Activated gamma-delta T cell (primary cell): ENCODE results near the gene NFKBIE.
A peak's percentile ranks its signal among the peaks of the same experiment; 100 is the strongest.
"Not testable (repeated sequence)": the region's sequence is repeated elsewhere in the genome, so short reads cannot be mapped to it uniquely, and the experiment has no call there.

Experiments
- DNase-seq: peaks from one replicate; lab custom pipeline; 2025; lab: John Stamatoyannopoulos, UW

The NFKBIE gene

DNA sequence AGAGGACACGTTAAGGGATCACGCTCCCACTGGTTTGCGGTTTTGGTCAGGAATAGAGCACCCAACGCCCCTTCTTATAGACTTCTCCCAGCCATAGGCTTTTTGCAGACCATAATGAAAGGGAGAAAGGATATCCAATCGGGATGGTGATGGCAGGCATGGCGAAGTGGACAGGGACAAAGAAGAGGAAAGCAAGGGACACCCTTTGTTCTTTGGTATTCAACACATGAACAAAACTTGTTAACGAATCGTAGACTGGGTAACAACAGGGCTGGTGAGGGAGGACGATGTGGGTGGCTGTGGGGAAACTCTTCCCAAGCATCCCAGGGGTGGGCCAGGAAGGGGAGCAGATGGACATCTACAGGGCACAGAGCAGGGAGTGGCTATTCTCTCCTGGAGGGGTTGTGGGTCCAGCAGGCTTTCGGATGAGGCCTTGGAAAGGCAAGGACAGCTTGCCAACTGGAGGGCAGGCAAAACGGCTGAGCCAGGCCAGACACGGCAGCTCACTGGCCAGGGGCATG is 19.9 kb downstream of the NFKBIE start:
- DNase-seq: no peak

DNA sequence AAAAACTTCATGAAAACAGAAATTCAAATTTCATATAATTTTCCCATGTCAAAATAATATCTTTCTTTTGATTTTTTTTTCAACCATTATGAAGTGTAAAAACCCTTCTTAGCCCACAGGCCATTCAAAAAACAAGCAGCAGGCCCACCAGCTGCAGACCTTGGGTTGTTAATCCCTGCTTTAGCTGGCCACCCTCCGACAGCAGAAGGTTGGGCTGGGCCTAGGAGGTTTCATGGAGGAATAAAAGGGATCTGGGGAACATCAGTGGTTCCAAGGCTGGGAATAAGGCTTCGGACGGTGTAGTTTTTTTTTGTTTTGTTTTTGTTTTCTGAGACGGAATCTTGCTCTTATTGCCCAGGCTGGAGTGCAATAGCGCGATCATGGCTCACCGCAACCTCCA is 22.0 kb downstream of the NFKBIE start:
- no peak for DNase-seq

DNA sequence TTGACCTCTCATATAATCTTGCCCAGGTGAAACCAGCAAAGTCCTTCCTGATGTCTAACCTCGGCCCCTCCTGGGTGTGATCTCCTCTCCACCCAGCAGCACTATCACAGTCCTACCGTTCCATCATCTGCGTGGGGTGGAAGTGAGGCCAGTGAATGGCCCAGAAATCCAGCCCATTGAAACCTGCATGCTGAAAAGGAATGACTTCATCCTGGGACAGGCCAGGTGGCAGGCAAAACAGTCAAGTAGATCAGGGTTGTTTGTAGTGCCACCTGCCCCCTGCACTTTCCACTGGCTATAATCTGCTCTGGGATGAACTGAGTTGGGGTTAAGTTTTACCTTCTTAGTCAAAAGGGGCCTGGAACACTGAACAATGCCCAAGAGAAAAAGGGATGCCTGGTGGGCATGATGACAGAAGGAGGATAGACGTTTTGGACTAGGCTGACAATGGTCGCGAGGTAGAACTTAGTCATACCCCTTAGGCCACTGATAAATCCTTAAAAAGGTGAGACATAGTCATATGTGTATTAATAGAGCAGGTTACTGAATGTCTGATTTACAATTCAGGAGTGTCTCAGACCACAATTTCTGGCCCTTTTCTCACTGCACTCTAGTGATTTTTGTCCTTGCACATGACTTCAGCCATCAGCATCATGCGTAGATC is 26.5 kb downstream of the NFKBIE start:
- DNase-seq: no peak

DNA sequence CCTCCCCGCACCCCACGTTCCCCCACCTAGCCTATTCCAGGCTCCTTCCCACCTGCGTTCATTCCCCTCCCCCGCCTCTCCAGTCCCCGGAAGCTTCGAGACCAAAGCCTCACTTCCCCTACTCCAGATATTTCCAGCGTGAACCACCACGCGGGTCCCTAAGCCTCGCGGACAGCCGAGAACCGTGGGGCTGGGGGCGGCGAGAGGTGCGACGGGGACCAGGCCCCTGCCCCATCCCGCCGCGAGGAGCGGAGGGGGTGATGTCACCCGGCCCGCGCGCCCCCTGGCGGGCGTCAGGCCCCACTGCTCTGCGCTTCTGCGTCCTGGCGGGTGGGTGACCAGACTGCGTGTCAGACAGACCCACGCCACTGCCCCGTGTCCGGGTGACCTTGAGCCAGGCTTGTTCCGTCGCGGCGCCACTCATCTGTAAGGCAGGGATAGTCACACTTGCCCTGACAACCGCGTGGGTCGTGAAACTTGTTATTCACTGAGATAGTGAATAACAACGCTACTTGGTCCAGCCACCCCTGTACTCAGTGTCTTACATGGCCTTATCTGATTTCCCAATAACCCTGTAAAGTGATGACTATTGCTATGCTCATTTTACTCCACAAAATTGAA is 27.4 kb downstream of the NFKBIE start:
- DNase-seq: peak; percentile 57

DNA sequence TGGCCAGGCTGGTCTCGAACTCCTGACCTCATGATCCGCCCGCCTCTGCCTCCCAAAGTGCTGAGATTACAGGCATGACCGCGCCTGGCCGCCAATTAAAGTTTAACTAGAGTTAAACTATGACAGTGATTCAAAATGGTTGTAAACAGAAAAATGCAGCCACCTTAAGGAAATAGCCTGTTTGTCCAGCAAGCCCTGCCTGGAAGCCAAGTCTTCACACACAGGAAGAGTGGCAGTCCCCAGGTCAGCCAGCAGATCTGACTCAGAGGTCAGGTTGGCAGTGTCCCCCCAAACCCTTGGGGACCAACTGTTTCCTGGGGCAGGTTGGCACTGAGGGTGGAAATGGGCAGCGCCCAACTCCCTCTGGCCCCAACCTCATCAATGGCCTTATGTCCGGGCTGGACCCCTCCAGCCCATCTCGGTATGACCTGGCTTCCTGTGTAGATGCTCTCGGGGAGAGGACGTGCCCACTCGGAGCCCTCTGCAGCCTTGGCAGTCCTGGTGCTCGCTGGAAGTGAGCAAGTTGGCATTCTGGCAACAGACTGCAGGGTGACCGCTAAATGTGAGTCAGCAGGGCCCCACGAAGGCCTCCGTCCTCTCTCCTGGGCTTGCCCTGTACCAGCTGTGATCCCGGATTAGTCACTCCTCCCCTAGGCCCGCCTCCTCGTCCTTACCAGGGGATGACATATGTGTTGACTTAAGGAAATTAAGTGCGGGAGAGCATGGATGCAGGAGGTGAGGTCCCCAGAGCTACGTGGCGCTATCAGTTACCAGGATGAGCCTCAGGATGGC is 28.1 kb downstream of the NFKBIE start:
- no peak for DNase-seq

DNA sequence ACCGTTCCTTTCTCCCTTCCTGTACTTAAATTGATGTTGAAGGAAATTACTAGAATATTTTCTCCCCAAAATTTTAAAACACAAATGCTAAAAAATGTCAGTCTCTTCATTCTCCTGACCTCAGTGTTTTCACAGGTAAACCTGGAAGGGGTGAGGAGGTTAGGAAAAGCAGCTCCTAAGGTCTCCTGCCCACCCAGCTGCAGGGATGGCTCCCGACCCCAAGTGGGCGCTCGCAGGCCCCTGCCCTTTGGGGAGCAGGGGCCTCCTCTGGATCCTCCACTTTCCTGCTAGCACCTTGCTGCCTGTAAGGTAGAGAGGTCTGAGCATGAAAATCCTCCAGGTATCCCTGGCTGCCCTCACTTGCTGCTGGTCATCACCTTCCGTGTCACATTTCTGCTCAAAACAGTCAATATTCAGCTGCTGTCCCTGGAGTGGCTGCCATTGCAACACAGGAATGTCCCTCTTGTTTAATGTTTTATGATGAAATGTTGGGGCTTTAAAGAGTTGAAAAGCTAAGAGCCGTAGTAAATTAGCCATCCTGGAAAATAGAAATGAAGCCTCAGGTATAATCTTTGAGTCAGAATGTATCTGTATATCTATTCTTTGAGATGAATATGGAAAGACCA is 29.3 kb downstream of the NFKBIE start:
- DNase-seq: no peak

DNA sequence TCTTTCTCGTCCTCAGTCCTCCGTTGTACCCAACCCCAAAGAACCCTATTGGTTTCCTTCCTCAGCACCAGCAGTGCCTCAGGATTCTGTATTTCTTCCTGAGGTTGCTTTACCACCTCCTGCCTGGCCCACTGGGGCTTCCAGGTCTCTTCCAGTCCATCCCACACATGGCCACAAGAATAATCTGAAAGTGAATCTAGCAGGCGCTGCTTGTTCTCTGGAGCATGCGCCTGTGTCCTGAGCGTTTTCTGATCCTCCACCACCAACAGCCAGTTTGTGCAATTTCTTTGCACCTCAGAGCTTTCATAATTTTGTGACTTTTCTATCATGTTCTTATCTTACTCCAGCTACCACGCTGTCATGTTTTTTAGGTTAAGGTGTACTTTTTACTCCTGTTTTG is 30.1 kb downstream of the NFKBIE start:
- DNase-seq: no peak

DNA sequence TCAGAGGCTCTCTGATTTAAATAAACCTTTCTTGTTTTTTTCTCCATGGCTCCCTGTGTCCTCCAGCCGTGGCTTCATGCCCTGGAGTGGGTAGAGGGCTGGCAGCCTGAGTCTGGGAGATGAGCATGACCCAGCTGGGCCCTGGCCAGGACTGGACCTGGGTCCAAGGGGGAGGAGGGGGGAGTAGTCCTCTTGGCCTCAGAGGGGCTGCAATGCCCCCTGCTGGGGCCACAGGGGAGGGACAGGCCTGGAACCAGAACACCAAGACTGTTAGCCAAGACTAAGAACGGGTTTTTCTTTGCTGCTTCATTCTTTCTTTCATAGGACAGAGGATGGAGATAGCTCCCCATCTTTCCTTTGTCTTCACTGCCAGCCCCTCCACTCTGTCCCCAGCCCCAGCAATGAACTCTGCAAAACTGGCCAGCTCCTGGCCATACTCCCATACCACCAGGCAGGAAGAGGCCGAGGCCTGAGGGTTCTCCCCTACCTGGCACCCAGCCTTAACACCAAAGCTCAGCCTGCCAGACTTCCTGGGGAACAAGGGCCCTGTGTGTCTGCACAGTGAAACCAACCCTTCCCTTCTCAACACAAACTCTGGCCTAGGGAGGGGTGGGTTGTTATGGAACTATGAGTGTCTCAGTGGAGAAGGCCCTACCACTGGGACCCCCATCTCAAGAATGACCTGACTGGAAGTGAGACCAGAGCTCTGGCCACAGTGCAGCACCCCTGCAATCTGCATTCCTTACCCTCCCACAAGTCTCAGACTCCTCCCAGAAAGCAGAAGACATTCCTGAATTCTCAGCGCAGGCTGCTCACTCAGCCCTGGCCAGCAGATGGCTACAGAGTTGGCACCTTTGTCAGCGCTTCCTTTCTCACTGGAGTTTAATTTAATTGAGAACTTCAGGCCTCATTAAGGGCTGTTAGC is 31.0 kb downstream of the NFKBIE start:
- no peak for DNase-seq

DNA sequence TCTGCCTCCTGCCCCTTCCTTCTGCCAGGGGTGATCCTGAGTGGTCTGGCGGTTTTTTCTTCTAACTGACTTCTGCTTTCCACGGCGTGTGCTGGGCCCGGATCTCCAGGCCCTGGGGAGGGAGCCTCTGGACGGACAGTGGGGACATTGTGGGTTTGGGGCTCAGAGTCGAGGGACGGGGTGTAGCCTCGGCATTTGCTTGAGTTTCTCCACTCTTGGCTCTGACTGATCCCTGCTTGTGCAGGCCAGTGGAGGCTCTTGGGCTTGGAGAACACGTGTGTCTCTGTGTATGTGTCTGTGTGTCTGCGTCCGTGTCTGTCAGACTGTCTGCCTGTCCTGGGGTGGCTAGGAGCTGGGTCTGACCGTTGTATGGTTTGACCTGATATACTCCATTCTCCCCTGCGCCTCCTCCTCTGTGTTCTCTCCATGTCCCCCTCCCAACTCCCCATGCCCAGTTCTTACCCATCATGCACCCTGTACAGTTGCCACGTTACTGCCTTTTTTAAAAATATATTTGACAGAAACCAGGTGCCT is 31.7 kb downstream of the NFKBIE start:
- no peak for DNase-seq

DNA sequence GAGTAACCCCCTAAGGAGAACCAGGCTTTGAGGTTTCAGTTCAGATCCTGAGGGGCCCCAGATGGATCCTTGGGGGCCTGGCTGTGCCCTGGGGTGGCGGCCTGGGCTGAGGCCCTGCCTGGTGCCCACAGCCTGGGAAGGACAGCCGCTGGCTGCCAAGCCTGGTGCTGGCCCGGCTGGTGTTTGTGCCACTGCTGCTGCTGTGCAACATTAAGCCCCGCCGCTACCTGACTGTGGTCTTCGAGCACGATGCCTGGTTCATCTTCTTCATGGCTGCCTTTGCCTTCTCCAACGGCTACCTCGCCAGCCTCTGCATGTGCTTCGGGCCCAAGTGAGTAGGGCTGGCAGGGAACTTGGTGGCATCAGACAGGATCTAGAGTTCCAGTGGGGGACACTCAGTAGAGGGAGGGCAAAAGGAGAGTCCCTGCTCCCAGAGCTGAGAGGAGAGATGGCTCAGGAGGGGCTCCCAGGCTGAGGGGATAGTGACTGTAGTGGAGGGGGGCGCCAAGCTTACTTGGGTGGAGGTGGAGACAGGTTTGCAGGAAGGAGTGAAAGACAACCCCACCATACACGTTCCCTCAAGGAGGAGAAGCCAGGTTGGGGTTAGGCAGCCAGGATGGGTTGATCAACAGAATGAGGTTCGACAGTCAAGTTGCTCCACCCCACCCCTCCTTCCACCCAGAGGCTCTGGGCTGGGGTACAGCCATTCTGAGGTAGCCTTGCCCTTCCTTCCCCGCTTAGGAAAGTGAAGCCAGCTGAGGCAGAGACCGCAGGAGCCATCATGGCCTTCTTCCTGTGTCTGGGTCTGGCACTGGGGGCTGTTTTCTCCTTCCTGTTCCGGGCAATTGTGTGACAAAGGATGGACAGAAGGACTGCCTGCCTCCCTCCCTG is 32.4 kb downstream of the NFKBIE start:
- DNase-seq: no peak

DNA sequence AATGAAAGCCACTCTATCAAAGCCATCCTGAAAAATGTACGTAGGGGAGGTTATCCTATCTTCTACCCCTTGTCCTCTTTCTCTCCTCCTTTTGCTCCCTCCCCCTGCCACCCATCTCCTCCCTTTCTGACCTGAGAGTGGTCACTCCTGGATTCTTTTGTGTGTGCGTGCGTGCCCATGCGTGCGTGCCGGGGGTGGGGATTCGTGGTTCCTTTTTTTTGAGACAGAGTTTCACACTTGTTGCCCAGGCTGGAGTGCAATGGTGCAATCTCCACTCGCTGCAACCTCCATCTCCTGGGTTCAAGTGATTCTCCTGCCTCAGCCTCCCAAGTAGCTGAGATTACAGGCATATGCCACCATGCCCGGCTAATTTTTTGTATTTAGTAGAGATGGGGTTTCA is 33.9 kb downstream of the NFKBIE start:
- not testable (repeated sequence) for DNase-seq

DNA sequence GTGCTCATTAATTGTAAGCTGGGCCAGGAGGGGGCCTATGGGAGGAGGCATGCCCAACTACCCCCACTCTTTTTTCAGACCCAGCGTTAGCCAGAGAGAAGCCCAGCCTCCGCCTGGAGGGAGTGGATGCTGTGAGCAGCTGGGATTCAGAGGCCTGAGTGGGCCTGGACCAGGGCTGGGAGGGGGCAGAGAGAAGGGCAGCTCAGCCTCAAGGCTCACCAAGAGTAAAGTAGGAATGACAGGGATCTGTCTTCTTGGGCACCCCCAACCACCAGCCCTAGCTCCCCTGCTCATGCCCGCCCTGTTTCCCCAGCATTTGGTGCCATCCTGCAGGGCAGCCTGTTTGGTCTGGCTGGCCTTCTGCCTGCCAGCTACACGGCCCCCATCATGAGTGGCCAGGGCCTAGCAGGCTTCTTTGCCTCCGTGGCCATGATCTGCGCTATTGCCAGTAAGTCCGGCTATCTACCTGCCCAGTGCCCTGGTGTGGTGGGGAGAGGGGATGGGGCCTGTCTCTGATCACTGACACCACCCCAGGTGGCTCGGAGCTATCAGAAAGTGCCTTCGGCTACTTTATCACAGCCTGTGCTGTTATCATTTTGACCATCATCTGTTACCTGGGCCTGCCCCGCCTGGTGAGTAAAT is 35.2 kb downstream of the NFKBIE start:
- no peak for DNase-seq

DNA sequence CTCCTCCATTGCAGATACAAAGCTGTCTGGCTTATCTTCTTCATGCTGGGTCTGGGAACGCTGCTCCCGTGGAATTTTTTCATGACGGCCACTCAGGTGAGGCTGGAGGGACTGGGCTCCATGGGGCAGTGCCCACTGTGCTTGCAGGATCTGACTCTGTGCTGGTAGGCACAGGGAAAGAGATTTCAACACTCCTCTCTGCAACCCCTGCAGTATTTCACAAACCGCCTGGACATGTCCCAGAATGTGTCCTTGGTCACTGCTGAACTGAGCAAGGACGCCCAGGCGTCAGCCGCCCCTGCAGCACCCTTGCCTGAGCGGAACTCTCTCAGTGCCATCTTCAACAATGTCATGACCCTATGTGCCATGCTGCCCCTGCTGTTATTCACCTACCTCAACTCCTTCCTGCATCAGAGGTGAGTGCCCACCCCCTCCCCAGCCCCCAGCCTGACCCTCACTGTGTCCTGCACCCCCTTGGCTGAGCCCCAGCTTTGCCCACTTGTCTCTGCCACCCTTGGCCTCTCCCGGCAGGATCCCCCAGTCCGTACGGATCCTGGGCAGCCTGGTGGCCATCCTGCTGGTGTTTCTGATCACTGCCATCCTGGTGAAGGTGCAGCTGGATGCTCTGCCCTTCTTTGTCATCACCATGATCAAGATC is 35.8 kb downstream of the NFKBIE start:
- DNase-seq: no peak

DNA sequence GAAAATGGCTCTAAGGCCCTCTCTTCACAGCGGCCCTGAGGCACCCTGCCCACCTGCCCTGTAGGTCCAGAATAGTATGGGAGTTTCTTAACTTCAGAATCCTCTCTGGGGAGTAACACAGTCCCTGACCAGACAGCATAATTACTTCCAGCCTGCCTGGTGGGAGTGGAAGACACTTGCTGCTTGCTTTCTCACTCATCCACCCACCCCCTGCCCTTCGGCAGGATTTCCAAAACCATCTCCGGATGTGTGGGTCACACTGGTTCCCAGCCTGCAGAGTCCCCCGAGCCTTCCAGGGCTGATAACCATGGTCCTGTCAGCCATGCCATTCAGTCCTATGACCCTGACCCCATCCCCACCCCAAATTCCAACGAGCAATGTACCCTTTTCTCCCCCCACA is 36.5 kb downstream of the NFKBIE start:
- DNase-seq: no peak

DNA sequence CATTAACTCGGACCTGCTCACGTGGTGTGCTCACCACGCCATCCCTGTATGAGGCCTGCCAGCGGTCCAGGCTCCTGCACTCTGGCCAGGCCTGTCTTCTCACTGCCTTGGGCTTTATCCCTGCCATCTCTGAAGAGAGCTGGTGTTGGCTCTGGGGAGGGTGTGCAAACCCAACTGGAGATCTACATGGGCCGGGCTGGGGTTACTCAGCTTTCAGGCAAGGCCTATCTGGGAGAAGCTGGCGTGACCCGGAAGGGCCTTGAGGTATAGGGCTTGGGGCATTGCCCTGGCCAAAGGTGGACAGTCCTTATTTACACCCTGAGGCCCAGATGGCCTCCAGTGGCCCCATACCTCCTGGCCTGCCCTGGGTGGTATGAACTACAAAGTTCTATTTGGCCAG is 36.9 kb downstream of the NFKBIE start:
- DNase-seq: no peak

DNA sequence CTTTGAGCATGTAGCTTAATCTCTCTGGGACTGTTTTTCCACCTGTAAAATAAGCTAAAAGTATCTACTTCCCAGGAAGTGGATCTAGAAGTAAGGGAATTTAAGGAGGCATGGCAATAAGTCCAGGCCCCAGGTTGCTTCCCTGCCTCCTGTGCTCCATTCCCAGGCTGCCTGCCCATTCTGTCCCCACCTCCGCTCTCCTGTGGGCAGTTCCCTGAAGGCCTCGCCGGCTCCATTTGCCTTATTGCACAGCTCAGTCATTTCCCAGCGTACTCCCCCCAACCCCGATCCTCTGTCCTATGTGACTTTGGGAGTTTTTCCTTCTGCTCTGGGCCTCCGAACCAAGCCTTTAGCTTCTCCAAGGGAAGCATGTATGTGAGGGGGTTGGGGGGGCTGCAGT is 37.3 kb downstream of the NFKBIE start:
- no peak for DNase-seq

DNA sequence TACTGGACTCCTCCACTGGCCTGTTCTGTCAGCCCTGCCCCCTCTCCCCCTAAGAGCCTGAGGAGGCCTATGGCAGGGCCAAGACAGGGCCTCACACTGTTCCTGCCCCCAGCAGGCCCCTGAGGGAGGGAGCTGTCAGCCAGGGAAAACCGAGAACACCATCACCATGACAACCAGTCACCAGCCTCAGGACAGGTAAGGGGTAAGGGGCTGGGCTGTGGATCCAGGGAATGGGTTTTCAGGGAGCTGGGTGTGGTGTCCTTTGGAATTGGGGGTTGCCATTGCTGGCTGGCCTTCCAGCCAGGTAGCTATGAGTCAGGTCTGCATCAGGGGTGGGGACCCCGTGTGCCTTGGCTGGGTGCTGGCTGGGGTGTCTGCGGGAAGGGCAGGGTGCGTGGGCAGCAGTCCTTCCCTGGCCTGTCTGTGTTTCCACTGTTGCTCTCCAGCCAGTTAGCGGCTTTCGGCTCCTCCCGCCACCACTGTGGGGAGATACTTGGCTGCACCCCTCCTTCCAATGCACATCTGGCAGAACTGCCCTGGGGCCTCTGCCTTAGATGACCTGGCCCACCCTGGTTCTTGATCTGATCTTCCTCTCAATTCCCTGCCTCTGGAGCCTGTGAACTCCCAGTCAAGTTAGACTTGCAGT is 38.1 kb downstream of the NFKBIE start:
- no peak for DNase-seq

DNA sequence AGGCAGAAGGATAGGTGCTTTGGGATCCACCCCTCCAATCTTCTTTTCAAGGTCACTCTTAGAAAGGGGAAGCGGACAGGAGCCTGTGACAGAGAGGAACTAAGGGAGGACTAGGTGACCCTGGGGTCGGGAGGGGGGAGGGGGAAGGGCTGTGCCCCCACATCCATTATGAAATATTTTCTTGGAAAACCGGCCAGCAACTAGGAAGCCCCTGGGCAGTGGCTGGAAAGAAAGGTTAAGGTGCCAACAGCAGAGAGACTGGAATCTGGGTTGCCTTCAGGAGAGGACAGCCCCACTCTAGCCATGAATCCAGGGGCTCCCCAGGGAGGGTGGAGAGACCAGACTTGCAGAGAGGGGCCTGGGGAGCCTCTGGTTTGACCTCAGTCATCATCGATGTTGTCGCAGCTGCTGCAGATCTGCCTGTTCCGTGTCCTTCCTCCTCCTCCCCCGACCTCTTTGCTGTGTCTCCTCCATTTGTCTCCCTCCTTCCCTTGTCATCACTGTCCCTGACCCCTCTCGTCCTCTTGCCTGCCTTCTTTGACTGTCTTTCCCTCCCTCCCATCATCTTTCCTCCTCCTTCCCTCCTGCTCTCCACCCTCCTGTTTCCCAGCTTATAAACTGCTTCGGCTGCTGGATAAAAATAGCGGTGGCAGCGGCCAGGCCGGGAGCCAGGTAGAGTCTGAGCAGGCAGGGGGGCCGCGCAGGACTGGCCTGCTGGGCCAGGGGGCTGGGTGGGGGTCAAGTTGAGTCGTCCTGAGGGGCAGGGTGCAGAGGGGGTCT is 38.8 kb downstream of the NFKBIE start:
- no peak for DNase-seq
